Caco-2 (cell line): Measurements from ENCODE around the gene GRHL3. TPM values are rescaled to one million over a fixed set of nuclear protein-coding genes. Genes with fewer than 3 reads are reported as not detected.

Experiments
- BruUV-seq: library from RNA; stranded (reverse); fragments of 400-500 nt; replicated peaks from 2 replicates; lab custom pipeline; 2021; lab: Mats Ljungman, UMichigan
- CTCF ChIA-PET: fragments of 300-600 bp; sonication (Branson Sonifier 250); formaldehyde crosslinking; loops from one replicate; lab custom pipeline; 2022; ENCODE audit warnings: antibody characterized with exemption; lab: Charles Lee
- POLR2A ChIA-PET: fragments of 300-600 bp; sonication (Branson Sonifier 250); formaldehyde crosslinking; loops from one replicate; lab custom pipeline; 2022; ENCODE audit warnings: antibody characterized with exemption; lab: Charles Lee
- DNase-seq, 2 experiments: peaks; one replicate each; pipeline versions ENCODE4 v3.0.0 to v3.0.0-alpha.2; 2020 to 2022
- H3K27me3 ChIP-seq: replicated peaks from 2 replicates; pipeline ENCODE4 v1.6.0; 2011; ENCODE audit warnings: low read length; ENCODE audit not compliant: control insufficient read depth, insufficient read depth
- H3K36me3 ChIP-seq: 2 replicates; pipeline ENCODE4 v1.5.1; 2011; ENCODE audit warnings: low read length; ENCODE audit not compliant: control insufficient read depth, insufficient read depth
- H3K4me1 ChIP-seq: fragments of 250-450 bp; sonication (Bioruptor Pico); 2 replicates; pipeline ENCODE4 v1.5.1; 2020; ENCODE audit warnings: mild to moderate bottlenecking
- H3K4me3 ChIP-seq: 2 replicates; pipeline ENCODE4 v1.5.1; 2011; ENCODE audit warnings: low read depth, mild to moderate bottlenecking, control low read depth, low read length
- H3K9me3 ChIP-seq: fragments of 250-450 bp; sonication (Bioruptor Pico); 2 replicates; pipeline ENCODE4 v1.5.1; 2020; ENCODE audit warnings: mild to moderate bottlenecking, moderate library complexity
- H3K27ac Mint-ChIP-seq: one replicate; pipeline ENCODE4 v1.8.0; 2022; ENCODE audit warnings: mixed read lengths; ENCODE audit not compliant: unreplicated experiment
- H3K27me3 Mint-ChIP-seq: one replicate; pipeline ENCODE4 v1.8.0; 2022; ENCODE audit warnings: mixed read lengths; ENCODE audit not compliant: insufficient read depth, unreplicated experiment
- H3K36me3 Mint-ChIP-seq: one replicate; pipeline ENCODE4 v1.8.0; 2022; ENCODE audit warnings: mild to moderate bottlenecking, mixed read lengths; ENCODE audit not compliant: insufficient read depth, unreplicated experiment
- H3K4me1 Mint-ChIP-seq: one replicate; pipeline ENCODE4 v1.8.0; 2022; ENCODE audit warnings: low read depth, mixed read lengths; ENCODE audit not compliant: unreplicated experiment
- H3K4me3 Mint-ChIP-seq: one replicate; pipeline ENCODE4 v1.8.0; 2022; ENCODE audit warnings: mild to moderate bottlenecking, moderate library complexity, mixed read lengths; ENCODE audit not compliant: unreplicated experiment
- H3K9me3 Mint-ChIP-seq: one replicate; pipeline ENCODE4 v1.8.0; 2022; ENCODE audit warnings: mixed read lengths; ENCODE audit not compliant: unreplicated experiment
- intact Hi-C: fragments of 100-400 bp; cut with micrococcal nuclease; formaldehyde crosslinking; loops from one replicate; pipeline ENCODE4 v1.10.0; 2022; ENCODE audit not compliant: unreplicated experiment
- total RNA-seq: library from RNA; stranded (reverse); gene quantifications from 2 replicates; pipeline ENCODE4 v1.2.3, GENCODE V29; 2022
- TF ChIP-seq, protein P1 (sequence below), 2 experiments: fragments of 200-600 bp in 1 of 2; IDR thresholded peaks; 1 replicate in 1 of 2; 2 replicates in 1 of 2; pipeline versions ENCODE4 v1.5.1 to v1.8.0; 2011 to 2022; ENCODE audit warnings: antibody characterized with exemption in 1 of 2, control low read depth in 1 of 2, inconsistent platforms in 1 of 2, low read depth in 1 of 2, low read length in 1 of 2, mild to moderate bottlenecking in 1 of 2, moderate library complexity in 1 of 2; ENCODE audit not compliant: insufficient read depth in 1 of 2, severe bottlenecking in 1 of 2, unreplicated experiment in 1 of 2

The GRHL3 gene
- total RNA-seq, 1 experiment from 2014 or later = 2.3 TPM

- intact Hi-C loops = no loop called here
- Histone ChIP-seq H3K4me3 (no peak overlapping the region), H3K27me3 (no peaks in the 10 kb centered on the region), H3K36me3 (no peaks in the 10 kb centered on the region), H3K9me3 (no peaks in the 10 kb centered on the region), H3K4me1 (no peaks in the 10 kb centered on the region)
- Mint-ChIP-seq H3K4me3 (no peak overlapping the region), H3K36me3 (no peaks in the 10 kb centered on the region), H3K27me3 (no peaks in the 10 kb centered on the region), H3K9me3 (no peaks in the 10 kb centered on the region), H3K27ac (no peak overlapping the region), H3K4me1 (no peaks in the 10 kb centered on the region)
- TF ChIP-seq, protein P1, sequence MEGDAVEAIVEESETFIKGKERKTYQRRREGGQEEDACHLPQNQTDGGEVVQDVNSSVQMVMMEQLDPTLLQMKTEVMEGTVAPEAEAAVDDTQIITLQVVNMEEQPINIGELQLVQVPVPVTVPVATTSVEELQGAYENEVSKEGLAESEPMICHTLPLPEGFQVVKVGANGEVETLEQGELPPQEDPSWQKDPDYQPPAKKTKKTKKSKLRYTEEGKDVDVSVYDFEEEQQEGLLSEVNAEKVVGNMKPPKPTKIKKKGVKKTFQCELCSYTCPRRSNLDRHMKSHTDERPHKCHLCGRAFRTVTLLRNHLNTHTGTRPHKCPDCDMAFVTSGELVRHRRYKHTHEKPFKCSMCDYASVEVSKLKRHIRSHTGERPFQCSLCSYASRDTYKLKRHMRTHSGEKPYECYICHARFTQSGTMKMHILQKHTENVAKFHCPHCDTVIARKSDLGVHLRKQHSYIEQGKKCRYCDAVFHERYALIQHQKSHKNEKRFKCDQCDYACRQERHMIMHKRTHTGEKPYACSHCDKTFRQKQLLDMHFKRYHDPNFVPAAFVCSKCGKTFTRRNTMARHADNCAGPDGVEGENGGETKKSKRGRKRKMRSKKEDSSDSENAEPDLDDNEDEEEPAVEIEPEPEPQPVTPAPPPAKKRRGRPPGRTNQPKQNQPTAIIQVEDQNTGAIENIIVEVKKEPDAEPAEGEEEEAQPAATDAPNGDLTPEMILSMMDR (IDR thresholded peaks at IDR 0.05; ENCODE audit: insufficient read depth in 1 of 2, low read depth in 1 of 2, low read length in 1 of 2, severe bottlenecking in 1 of 2, unreplicated experiment in 1 of 2) = no peak
- BruUV-seq = no TSS peak
- POLR2A ChIA-PET = no interaction called here
- DNase-seq = no peak
- CTCF ChIA-PET = no interaction called here
These were observed 36.7 kb upstream of the GRHL3 start for GRCh38 chr1:24282491-24282890.

GRCh38 chr1:24283326-24284155 lies 35.6 kb upstream of the GRHL3 start:
- Histone ChIP-seq H3K27me3 (no peaks in the 10 kb centered on the region), H3K9me3 (no peaks in the 10 kb centered on the region), H3K36me3 (no peaks in the 10 kb centered on the region), H3K4me1 (no peaks in the 10 kb centered on the region), H3K4me3 (no peak overlapping the region)
- Mint-ChIP-seq H3K4me3 (no peak overlapping the region), H3K9me3 (no peaks in the 10 kb centered on the region), H3K27me3 (no peaks in the 10 kb centered on the region), H3K36me3 (no peaks in the 10 kb centered on the region), H3K27ac (no peak overlapping the region), H3K4me1 (no peaks in the 10 kb centered on the region)
- intact Hi-C loops = no loop called here
- ChIA-PET POLR2A (no interaction called here), CTCF (no interaction called here)
- no peak for DNase-seq
- TF ChIP-seq, protein P1 (IDR thresholded peaks at IDR 0.05; ENCODE audit: insufficient read depth in 1 of 2, low read depth in 1 of 2, low read length in 1 of 2, severe bottlenecking in 1 of 2, unreplicated experiment in 1 of 2) = no peak
- BruUV-seq = no TSS peak

GRCh38 chr1:24284156-24284471 lies 35.0 kb upstream of the GRHL3 start:
- BruUV-seq = no TSS peak
- CTCF ChIA-PET = no interaction called here
- TF ChIP-seq, protein P1 (IDR thresholded peaks at IDR 0.05; ENCODE audit: insufficient read depth in 1 of 2, low read depth in 1 of 2, low read length in 1 of 2, severe bottlenecking in 1 of 2, unreplicated experiment in 1 of 2) = no peak
- intact Hi-C loops = no loop called here
- Mint-ChIP-seq H3K27me3 (no peaks in the 10 kb centered on the region), H3K4me3 (no peak overlapping the region), H3K36me3 (no peaks in the 10 kb centered on the region), H3K4me1 (no peaks in the 10 kb centered on the region), H3K9me3 (no peaks in the 10 kb centered on the region), H3K27ac (no peak overlapping the region)
- H3K9me3 ChIP-seq = no peaks in the 10 kb centered on the region
- H3K27me3 ChIP-seq = no peaks in the 10 kb centered on the region
- POLR2A ChIA-PET = no interaction called here
- no peak for DNase-seq
- no peaks in the 10 kb centered on the region for H3K4me1 ChIP-seq
- H3K36me3 ChIP-seq = no peaks in the 10 kb centered on the region
- H3K4me3 ChIP-seq = no peak overlapping the region
